ENCODE data around the gene MVB12B.

DNA sequence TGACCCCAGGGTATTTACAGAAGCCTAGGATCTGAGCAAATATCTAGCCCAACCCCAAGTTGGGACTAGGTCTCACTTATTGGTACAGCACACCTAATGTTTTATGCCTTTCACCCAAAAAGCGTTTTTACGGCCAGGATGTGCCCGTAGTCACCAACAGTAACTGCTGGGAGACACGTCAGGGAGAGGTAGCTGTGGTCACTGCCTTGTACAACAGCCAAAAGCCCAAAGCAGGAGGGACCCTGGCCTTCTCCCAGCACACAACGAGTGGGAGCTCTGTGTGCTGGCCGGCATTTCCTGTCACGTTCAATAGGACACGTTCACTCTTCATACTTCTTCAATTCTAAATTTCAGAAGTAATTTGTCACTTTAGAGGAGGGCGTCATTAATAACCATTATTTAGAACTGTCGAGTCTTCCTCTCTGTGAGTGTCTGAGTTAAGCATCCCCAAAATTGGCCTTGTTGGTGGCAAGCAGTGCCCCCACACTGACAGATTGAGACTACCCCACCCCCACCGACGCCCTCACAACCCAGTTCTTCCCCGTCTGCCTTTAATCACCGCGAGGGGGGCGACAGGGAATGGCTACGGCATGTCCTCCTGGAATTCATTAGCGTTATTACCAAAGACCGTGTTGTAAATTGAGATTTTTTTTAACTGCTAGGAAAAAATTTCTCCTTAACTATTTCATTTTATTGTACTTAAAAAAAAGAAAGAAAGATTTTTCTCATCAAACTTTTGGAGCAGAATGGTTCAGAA is 80.7 kb downstream of the MVB12B start:
- TF ChIP-seq, protein P1, sequence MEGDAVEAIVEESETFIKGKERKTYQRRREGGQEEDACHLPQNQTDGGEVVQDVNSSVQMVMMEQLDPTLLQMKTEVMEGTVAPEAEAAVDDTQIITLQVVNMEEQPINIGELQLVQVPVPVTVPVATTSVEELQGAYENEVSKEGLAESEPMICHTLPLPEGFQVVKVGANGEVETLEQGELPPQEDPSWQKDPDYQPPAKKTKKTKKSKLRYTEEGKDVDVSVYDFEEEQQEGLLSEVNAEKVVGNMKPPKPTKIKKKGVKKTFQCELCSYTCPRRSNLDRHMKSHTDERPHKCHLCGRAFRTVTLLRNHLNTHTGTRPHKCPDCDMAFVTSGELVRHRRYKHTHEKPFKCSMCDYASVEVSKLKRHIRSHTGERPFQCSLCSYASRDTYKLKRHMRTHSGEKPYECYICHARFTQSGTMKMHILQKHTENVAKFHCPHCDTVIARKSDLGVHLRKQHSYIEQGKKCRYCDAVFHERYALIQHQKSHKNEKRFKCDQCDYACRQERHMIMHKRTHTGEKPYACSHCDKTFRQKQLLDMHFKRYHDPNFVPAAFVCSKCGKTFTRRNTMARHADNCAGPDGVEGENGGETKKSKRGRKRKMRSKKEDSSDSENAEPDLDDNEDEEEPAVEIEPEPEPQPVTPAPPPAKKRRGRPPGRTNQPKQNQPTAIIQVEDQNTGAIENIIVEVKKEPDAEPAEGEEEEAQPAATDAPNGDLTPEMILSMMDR (IDR thresholded peaks at IDR 0.05): no peak
- TF ChIP-seq EP300 (IDR thresholded peaks at IDR 0.05) (no peak), POLR2A (IDR thresholded peaks at IDR 0.05) (no peak)

Measured in tibial nerve (tissue), 4 donors.